HL-60 (cell line): ENCODE measurements around the gene ISCU.

Experiments
- CTCF ChIP-seq: IDR thresholded peaks from one replicate; pipeline ENCODE4 v1.5.1; 2011; ENCODE audit warnings: low read length, control low read depth, inconsistent platforms; ENCODE audit not compliant: insufficient read depth
- POLR2AphosphoS5 ChIP-seq: IDR thresholded peaks from 2 replicates; pipeline ENCODE4 v1.6.1; 2012; ENCODE audit warnings: low read depth
- REST ChIP-seq: IDR thresholded peaks from 2 replicates; pipeline ENCODE4 v1.6.1; 2012; ENCODE audit warnings: low read depth; ENCODE audit not compliant: insufficient replicate concordance
- SPI1 ChIP-seq: IDR thresholded peaks from 2 replicates; pipeline ENCODE4 v1.6.1; 2012; ENCODE audit warnings: low read depth, mild to moderate bottlenecking, borderline replicate concordance

GRCh38 chr12:108597559-108598471, 35.4 kb downstream of the ISCU start, which contains the start of gene TMEM119:
- TF ChIP-seq CTCF (no peak), REST (no peak), POLR2AphosphoS5 (no peak), SPI1 (peak; percentile 53)
